Ovary (tissue), 9 donors: ENCODE results near the gene LYZL2. TPM values are rescaled to one million over a fixed set of nuclear protein-coding genes. Genes with fewer than 3 reads are reported as not detected.
"Not testable (repeated sequence)": the region's sequence is repeated elsewhere in the genome, so short reads cannot be mapped to it uniquely, and the experiment has no call there.

Experiments
- DNase-seq, 5 donors: peaks; one replicate each; pipeline ENCODE4 v3.0.0-alpha.2; 2019 to 2020
- H3K27ac ChIP-seq, 2 donors: fragments of 200-600 bp; one replicate each; pipeline versions ENCODE4 v1.5.1 to v1.8.0; 2019 to 2022
- H3K27me3 ChIP-seq: fragments of 200-600 bp; one replicate; pipeline ENCODE4 v1.8.0; 2022
- H3K36me3 ChIP-seq: fragments of 200-600 bp; sonication (generic); one replicate; pipeline ENCODE4 v1.5.1; 2019
- H3K4me1 ChIP-seq: one replicate; pipeline ENCODE4 v1.8.1; 2013; ENCODE audit warnings: mild to moderate bottlenecking, moderate library complexity; ENCODE audit not compliant: insufficient read depth
- H3K4me3 ChIP-seq: fragments of 200-600 bp; sonication (generic); one replicate; pipeline ENCODE4 v1.5.1; 2017
- H3K9me3 ChIP-seq, 2 donors: fragments of 200-600 bp in 1 of 2; sonication (generic) in 1 of 2; one replicate each; pipeline versions ENCODE4 v1.5.1 to v1.8.1; 2013 to 2019; ENCODE audit warnings: mild to moderate bottlenecking in 1 of 2, moderate library complexity in 1 of 2
- CTCF ChIP-seq, 3 donors: fragments of 450-650 bp in 2 of 3; fragments of 200-600 bp in 1 of 3; IDR thresholded peaks; one replicate each; pipeline versions ENCODE4 v1.5.1 to v1.8.0; 2016 to 2022; ENCODE audit warnings: antibody characterized with exemption in 3 of 3, mild to moderate bottlenecking in 1 of 3
- EP300 ChIP-seq: sonication (generic); formaldehyde crosslinking; IDR thresholded peaks from one replicate; pipeline ENCODE4 v1.6.1; 2017; ENCODE audit warnings: antibody characterized with exemption
- POLR2A ChIP-seq: fragments of 450-650 bp; IDR thresholded peaks from one replicate; pipeline ENCODE4 v1.6.1; 2017; ENCODE audit warnings: antibody characterized with exemption, mild to moderate bottlenecking, moderate library complexity
- WGBS, 3 donors: extraction: QIAGEN DNeasy Blood & Tissue Kit in 1 of 3; methylation state at CpG; one replicate each; pipeline versions ENCODE4 v1.1.5 to v1.1.7; 2013 to 2017; 5-methylcytosine and 5-hydroxymethylcytosine counted together
- intact Hi-C, 4 donors: fragments of 100-400 bp; cut with DNase I; formaldehyde crosslinking; loops; one replicate each; pipeline versions ENCODE4 v1.11.0 to v1.15.1; 2022 to 2023
- polyA plus RNA-seq, 2 donors: library from polyadenylated mRNA; stranded (reverse); fragments of 200-250 nt in 1 of 2; fragments of 350-450 nt in 1 of 2; fragmentation: Illumina TruSeq in 1 of 2; extraction: RNeasy Lipid Tissue Mini Kit (QIAGEN cat#74804) in 1 of 2; gene quantifications; one replicate each; pipeline ENCODE4 v1.2.3, GENCODE V29; 2013 to 2014
- total RNA-seq, 7 donors: library from RNA; depleted of rRNA in 2 of 7; stranded (reverse); fragments of >200 nt in 2 of 7; fragmentation: NEBNext Ultra II Directional in 3 of 7; extraction: Animal tissue kit (Norgen Biotek cat#: 25700) in 3 of 7; gene quantifications; one replicate each; pipeline versions ENCODE4 v1.1.0 to v1.2.4, GENCODE V29; 2016 to 2023
- donor health status: DM: no; HTN: no; CAD: no; lungs with moderate emphysema.
- donor health status: DM: no; HTN: no; CAD: no.
- donor health status: Bipolar disorder and iron deficiency.
- donor health status: DM: yes; HTN: yes; CAD: no.
- donor health status: DM: no; HTN: no; CAD: no.
- donor health status: DM: yes; HTN: yes; CAD: no.

Gene LYZL2
- total and polyA plus RNA-seq, 9 donors: not detected

GRCh38 chr10:30637881-30638467 is 8.4 kb upstream of the LYZL2 start:
- Histone ChIP-seq H3K9me3 (no peaks in the 10 kb centered on the region), H3K27me3 (no peaks in the 10 kb centered on the region), H3K36me3 (no peaks in the 10 kb centered on the region), H3K4me1 (no peaks in the 10 kb centered on the region), H3K4me3 (no peak overlapping the region), H3K27ac (no peak overlapping the region)
- intact Hi-C loops: no loop called here
- DNase-seq: no peak
- WGBS, 3 donors: 78 to 83% (median 80%) methylated on average over 4 of the region's 4 CpGs
- TF ChIP-seq EP300 (no peak), POLR2A (no peak), CTCF (IDR thresholded peaks at IDR 0.05) (no peak)

- WGBS, 3 donors: 84 to 90% (median 90%) methylated on average over 4 of the region's 4 CpGs
- Histone ChIP-seq H3K4me1 (no peaks in the 10 kb centered on the region), H3K27me3 (no peaks in the 10 kb centered on the region), H3K4me3 (no peak overlapping the region), H3K36me3 (no peaks in the 10 kb centered on the region), H3K9me3 (no peaks in the 10 kb centered on the region), H3K27ac (no peak overlapping the region)
- TF ChIP-seq EP300: no peak
- intact Hi-C loops: no loop called here
- no peak for DNase-seq
These were observed 1.6 kb upstream of the LYZL2 start for GRCh38 chr10:30631188-30631587.

GRCh38 chr10:30630571-30630970 is 1.0 kb upstream of the LYZL2 start:
- WGBS, 3 donors: 77 to 82% (median 82%) methylated on average over 2 of the region's 2 CpGs
- Histone ChIP-seq H3K4me3 (no peak overlapping the region), H3K27me3 (no peaks in the 10 kb centered on the region), H3K4me1 (no peaks in the 10 kb centered on the region), H3K27ac (no peak overlapping the region), H3K36me3 (no peaks in the 10 kb centered on the region), H3K9me3 (no peaks in the 10 kb centered on the region)
- no peak for TF ChIP-seq POLR2A
- no peak for TF ChIP-seq CTCF (IDR thresholded peaks at IDR 0.05)
- no peak for TF ChIP-seq EP300
- no peak for DNase-seq
- intact Hi-C loops: no loop called here

- DNase-seq, H3K36me3 ChIP-seq, H3K4me1 ChIP-seq, intact Hi-C loops, H3K27ac ChIP-seq, H3K27me3 ChIP-seq, H3K4me3 ChIP-seq, H3K9me3 ChIP-seq: not testable (repeated sequence)
- WGBS, 3 donors: 88 to 94% (median 91%) methylated on average over 7 of the region's 7 CpGs
These were observed 977 bp downstream of the LYZL2 start for GRCh38 chr10:30628576-30628975.

GRCh38 chr10:30626837-30627236 is 2.7 kb downstream of the LYZL2 start:
- WGBS, 3 donors: 76 to 85% (median 80%) methylated on average over 10 to 11 of the region's 11 CpGs
- H3K9me3 ChIP-seq: not testable (repeated sequence)

GRCh38 chr10:30626196-30626595 is 3.4 kb downstream of the LYZL2 start:
- H3K27me3 ChIP-seq, DNase-seq, H3K27ac ChIP-seq, H3K4me3 ChIP-seq, H3K36me3 ChIP-seq, H3K9me3 ChIP-seq, H3K4me1 ChIP-seq, intact Hi-C loops: not testable (repeated sequence)
- 84 to 96% (median 90%) methylated on average over 7 of the region's 7 CpGs for WGBS, 3 donors

More at GRCh38 chr10:30626837-30627236, 2.7 kb downstream of the LYZL2 start:
- intact Hi-C loops, H3K27ac ChIP-seq, H3K4me1 ChIP-seq, H3K27me3 ChIP-seq, H3K36me3 ChIP-seq, DNase-seq, H3K4me3 ChIP-seq: not testable (repeated sequence)

- Histone ChIP-seq H3K4me3 (no peak overlapping the region), H3K36me3 (no peaks in the 10 kb centered on the region), H3K27me3 (no peaks in the 10 kb centered on the region), H3K4me1 (no peaks in the 10 kb centered on the region), H3K27ac (no peak overlapping the region), H3K9me3 (no peaks in the 10 kb centered on the region)
- DNase-seq: no peak
- WGBS, 3 donors: 72 to 81% (median 77%) methylated on average over 3 of the region's 3 CpGs
- intact Hi-C loops: no loop called here
- no peak for TF ChIP-seq POLR2A
- TF ChIP-seq CTCF (IDR thresholded peaks at IDR 0.05): no peak
- no peak for TF ChIP-seq EP300
These were observed 4.5 kb downstream of the LYZL2 start for GRCh38 chr10:30625080-30625479.
